Measurements from ENCODE around the gene LY6G6F.

The LY6G6F gene

GRCh38 chr6:31665501-31666336, 40.9 kb upstream of the LY6G6F start, which contains the start of gene CSNK2B:
TSS of gene CSNK2B (plus strand) at chr6:31666080. CDS start at chr6:31666832, 752 bp downstream.
- TF ChIP-seq, protein P1, sequence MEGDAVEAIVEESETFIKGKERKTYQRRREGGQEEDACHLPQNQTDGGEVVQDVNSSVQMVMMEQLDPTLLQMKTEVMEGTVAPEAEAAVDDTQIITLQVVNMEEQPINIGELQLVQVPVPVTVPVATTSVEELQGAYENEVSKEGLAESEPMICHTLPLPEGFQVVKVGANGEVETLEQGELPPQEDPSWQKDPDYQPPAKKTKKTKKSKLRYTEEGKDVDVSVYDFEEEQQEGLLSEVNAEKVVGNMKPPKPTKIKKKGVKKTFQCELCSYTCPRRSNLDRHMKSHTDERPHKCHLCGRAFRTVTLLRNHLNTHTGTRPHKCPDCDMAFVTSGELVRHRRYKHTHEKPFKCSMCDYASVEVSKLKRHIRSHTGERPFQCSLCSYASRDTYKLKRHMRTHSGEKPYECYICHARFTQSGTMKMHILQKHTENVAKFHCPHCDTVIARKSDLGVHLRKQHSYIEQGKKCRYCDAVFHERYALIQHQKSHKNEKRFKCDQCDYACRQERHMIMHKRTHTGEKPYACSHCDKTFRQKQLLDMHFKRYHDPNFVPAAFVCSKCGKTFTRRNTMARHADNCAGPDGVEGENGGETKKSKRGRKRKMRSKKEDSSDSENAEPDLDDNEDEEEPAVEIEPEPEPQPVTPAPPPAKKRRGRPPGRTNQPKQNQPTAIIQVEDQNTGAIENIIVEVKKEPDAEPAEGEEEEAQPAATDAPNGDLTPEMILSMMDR (IDR thresholded peaks at IDR 0.05; ENCODE audit: borderline replicate concordance, insufficient read depth, low read depth, low read length) = no peak

GRCh38 chr6:31666337-31666965, 40.2 kb upstream of the LY6G6F start:
- H3K4me3 ChIP-seq (ENCODE audit: low read depth, low read length) = peak overlapping the region; percentile 47
- TF ChIP-seq, protein P1 (IDR thresholded peaks at IDR 0.05; ENCODE audit: borderline replicate concordance, insufficient read depth, low read depth, low read length) = no peak

More at GRCh38 chr6:31665501-31666336, 40.9 kb upstream of the LY6G6F start, which contains the start of gene CSNK2B:
- peak within 1 kb of the TSS; percentile 68 for H3K4me3 ChIP-seq (ENCODE audit: low read depth, low read length)

- TF ChIP-seq, protein P1 (IDR thresholded peaks at IDR 0.05; ENCODE audit: borderline replicate concordance, insufficient read depth, low read depth, low read length) = no peak
- no peak within 1 kb of the TSS for H3K4me3 ChIP-seq (ENCODE audit: low read depth, low read length)
Observed at GRCh38 chr6:31669676-31670075, 37.0 kb upstream of the LY6G6F start, which contains the start of gene LY6G5B. TSS of gene LY6G5B (plus strand) at chr6:31669976. CDS start at chr6:31670951, 975 bp downstream.

GRCh38 chr6:31676322-31676903, 30.3 kb upstream of the LY6G6F start:
- TF ChIP-seq, protein P1 (IDR thresholded peaks at IDR 0.05; ENCODE audit: borderline replicate concordance, insufficient read depth, low read depth, low read length) = no peak
- H3K4me3 ChIP-seq (ENCODE audit: low read depth, low read length) = no peak overlapping the region

GRCh38 chr6:31676904-31677303, 29.8 kb upstream of the LY6G6F start:
- TF ChIP-seq, protein P1 (IDR thresholded peaks at IDR 0.05; ENCODE audit: borderline replicate concordance, insufficient read depth, low read depth, low read length) = no peak
- H3K4me3 ChIP-seq (ENCODE audit: low read depth, low read length) = no peak overlapping the region

DNA sequence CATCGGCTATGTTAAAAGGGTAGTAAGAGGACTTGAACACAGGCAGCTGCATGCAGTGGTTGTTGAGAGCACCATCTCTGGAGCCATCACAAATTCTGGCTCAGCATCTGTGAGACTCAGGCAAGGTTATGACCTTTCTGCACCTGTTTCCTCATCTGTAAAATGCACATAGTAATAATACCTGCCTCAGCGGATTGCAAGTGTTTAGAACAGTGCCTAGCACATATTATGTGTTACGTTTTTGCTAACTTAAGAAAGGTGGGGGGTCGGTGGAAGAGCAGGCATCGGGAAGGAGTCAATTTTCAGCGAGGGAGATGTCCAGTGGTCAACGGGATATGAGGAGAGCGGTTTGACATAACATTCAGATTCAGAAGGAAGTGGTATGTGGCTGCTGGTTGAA, 28.7 kb upstream of the LY6G6F start:
- TF ChIP-seq, protein P1 (IDR thresholded peaks at IDR 0.05; ENCODE audit: borderline replicate concordance, insufficient read depth, low read depth, low read length) = no peak
- no peak overlapping the region for H3K4me3 ChIP-seq (ENCODE audit: low read depth, low read length)

All from GM12875 (cell line).